GM19455 (cell line): ENCODE data around the gene SCP2.

Experiments used
- ATAC-seq: cut with Tn5 transposase; IDR thresholded peaks from one replicate; pipeline ENCODE4 v1.9.1; 2021; ENCODE audit not compliant: unreplicated experiment

The SCP2 gene

GRCh38 chr1:53066488-53066887 lies 139.4 kb downstream of the SCP2 start:
- ATAC-seq = no peak

- ATAC-seq = no peak
Measured at GRCh38 chr1:53066891-53067738, 140.0 kb downstream of the SCP2 start.

GRCh38 chr1:53067886-53068285 lies 140.8 kb downstream of the SCP2 start:
- ATAC-seq = no peak

GRCh38 chr1:53068314-53069099 lies 141.4 kb downstream of the SCP2 start:
- no peak for ATAC-seq

- ATAC-seq = no peak
Measured at GRCh38 chr1:53069265-53069662, 142.2 kb downstream of the SCP2 start.

- no peak for ATAC-seq
Measured at GRCh38 chr1:53069663-53070327, 142.7 kb downstream of the SCP2 start.

- ATAC-seq = no peak
Measured at GRCh38 chr1:53070621-53071020, 143.5 kb downstream of the SCP2 start.

GRCh38 chr1:53071167-53071865 lies 144.2 kb downstream of the SCP2 start:
- no peak for ATAC-seq

GRCh38 chr1:53071915-53072314 lies 144.8 kb downstream of the SCP2 start:
- no peak for ATAC-seq

- ATAC-seq = no peak
Measured at GRCh38 chr1:53073287-53073686, 146.2 kb downstream of the SCP2 start.

GRCh38 chr1:53073868-53074311 lies 146.8 kb downstream of the SCP2 start:
- ATAC-seq = no peak

GRCh38 chr1:53074313-53075154 lies 147.5 kb downstream of the SCP2 start:
- no peak for ATAC-seq

GRCh38 chr1:53075206-53075605 lies 148.1 kb downstream of the SCP2 start:
- ATAC-seq = no peak

GRCh38 chr1:53075761-53076163 lies 148.7 kb downstream of the SCP2 start:
- no peak for ATAC-seq

- no peak for ATAC-seq
Measured at GRCh38 chr1:53076165-53076564, 149.1 kb downstream of the SCP2 start.

- no peak for ATAC-seq
Measured at GRCh38 chr1:53076721-53077598, 149.9 kb downstream of the SCP2 start.

- no peak for ATAC-seq
Measured at GRCh38 chr1:53077599-53077965, 150.5 kb downstream of the SCP2 start.

- ATAC-seq = no peak
Measured at GRCh38 chr1:53078333-53079101, 151.4 kb downstream of the SCP2 start.
